NOMO-1 treated with dmso at 0.1 percent for 144 hours (cell line): Measurements from ENCODE around the gene VSX2.

Source experiments
- DNase-seq: peaks from one replicate; lab custom pipeline; 2025; ENCODE audit not compliant: unreplicated experiment; lab: John Stamatoyannopoulos, UW

VSX2 gene

DNA sequence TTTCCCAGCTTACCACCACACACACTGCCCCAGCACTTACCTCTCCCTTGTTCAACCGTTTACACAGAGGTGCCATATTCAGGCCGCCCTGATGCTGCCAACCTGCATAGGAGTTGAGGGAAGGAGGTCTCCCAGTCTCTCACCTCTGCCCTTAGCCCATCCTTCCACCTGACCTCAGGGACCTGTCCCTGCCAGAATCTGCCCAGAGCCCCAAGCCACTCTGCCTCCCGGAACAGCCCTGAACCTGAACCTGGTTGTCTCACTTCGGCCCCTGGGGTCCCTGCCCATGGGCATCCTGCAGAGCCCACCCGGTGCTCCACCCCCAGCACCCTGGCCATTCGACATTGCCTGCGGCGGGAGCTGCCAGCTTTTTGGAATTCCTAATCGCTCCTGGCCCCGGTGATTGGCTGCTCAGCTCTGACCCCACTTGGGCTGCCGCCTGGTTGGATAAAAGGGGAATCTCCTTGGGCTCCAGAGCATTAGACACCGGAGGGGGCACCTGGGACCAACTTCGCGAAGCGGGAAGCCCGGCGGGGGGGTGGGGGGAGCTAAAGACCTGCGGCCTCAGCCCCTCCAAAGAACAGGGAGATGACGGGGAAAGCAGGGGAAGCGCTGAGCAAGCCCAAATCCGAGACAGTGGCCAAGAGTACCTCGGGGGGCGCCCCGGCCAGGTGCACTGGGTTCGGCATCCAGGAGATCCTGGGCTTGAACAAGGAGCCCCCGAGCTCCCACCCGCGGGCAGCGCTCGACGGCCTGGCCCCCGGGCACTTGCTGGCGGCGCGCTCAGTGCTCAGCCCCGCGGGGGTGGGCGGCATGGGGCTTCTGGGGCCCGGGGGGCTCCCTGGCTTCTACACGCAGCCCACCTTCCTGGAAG, at the start of gene VSX2:
Gene VSX2, plus strand, starts transcription at position 476 of the 874 bp plus-strand sequence. Its CDS starts 113 bp downstream, at position 589.
- no peak for DNase-seq

DNA sequence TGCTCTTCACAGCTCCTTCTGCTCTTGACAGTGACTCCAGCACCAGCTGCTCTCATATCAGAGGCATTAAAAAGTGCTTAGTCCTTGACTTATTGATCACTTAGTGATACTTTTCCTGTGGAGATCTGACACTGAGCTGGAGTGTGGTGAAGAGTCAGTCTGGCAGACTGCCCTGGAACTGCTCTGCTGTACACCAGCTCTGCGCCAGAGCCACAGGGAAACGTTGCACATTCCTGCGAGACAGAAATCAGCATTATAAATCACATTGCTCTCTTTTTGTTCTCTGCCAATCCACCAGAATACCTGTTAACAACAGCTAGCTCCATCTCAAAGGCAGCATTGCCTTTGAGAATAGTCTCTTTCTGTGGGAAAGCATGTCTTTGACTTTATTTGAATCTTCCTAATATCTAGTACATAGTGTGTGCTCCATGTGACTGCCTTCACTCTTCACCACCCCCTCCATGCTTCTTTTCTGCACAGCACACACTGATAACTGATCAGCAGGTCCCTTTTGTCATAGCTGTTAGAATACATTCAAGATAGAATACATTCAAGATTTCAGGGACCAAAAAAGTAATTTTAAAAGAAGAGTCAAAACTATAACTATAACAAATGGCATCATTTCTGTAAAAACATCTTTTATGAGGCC, 48.2 kb upstream of the VSX2 start:
- no peak for DNase-seq

DNA sequence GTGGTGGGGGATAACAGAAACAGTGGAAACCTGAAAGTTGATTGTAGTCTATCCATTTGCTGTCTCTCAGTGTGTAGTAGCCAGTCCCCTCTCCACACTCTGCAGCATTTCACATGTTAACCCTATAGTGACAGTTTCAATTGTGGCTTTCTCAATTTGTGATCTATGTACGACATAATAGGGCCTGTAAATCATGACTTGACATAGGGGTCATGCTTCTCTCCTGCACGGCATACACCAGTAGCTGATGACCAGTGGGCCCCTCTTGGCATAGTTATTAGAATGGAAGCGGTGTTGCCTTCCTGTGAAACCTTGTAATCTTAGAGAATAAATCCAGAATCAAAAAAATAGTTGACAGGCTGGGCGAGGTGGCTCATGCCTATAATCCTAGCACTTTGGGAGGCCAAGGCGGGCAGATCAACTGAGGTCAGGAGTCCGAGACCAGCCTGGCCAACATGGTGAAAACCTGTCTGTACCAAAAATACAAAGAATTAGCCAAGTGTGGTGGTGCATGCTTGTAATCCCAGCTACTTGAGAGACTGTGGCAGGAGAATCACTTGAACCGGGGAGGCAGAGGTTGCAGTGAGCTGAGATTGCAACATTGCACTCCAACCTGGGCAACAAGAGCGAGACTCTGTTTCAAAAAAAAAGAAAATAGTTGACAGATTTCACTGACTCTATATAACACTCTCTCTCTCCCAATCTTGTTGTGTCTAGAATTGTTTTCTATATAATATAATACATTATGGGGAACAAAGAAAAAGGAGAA, 44.6 kb upstream of the VSX2 start:
- DNase-seq, result no peak

DNA sequence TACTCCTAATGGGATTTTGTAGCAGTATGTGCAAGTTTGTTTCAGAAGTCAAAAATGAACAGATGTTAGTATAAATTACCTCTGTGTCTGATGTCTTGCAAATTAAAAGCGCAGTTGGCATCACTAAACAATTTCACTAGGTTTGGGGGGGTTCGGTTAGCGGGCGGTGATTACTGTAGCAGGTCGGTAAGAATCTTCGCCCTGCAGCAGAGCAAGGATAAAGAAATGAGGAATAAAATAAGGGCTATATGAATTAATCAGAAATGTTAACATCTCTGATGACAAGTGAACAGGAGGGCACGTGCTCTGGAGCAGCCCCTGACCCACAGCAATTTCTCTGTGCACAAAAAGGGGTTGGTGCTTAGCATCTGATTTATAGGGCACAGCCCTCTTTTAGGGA, 43.6 kb upstream of the VSX2 start:
- DNase-seq, result no peak

DNA sequence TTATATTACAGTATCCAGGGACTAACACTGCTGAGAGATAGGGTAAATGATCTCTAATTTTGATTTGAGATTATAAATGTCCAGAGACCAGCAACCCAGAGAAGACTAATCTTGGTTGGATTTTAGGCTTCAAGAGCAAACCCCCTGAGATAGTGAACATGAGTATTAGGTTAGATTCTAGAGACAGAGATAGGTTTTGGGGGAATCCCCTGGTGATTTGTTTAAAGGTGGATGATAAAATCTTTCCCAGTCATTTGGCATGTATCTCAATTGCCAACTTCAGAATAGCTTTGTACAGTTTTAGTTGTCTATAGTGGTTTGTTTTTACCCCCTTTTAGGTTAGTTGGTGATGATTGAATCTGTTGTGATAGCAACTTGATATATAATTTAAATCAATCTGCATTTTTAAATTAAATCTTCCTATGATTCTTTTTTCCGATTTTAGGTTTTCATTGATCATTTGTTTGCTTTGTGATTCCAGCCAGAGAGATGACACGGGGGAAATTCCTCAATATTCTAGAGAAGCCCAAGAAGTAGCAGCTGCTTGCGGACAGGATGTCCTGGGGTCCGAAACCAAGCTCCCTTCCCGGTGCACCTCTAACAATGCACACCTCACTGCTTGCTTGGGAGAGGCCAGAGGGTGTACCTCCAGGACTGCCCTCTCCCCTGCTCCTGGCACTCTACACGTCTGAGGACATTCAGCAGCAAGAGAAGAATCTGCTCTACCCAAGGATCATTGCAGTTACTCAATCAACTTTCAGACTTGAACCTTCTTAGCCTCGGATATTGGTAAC, 40.6 kb upstream of the VSX2 start:
- DNase-seq, result no peak

DNA sequence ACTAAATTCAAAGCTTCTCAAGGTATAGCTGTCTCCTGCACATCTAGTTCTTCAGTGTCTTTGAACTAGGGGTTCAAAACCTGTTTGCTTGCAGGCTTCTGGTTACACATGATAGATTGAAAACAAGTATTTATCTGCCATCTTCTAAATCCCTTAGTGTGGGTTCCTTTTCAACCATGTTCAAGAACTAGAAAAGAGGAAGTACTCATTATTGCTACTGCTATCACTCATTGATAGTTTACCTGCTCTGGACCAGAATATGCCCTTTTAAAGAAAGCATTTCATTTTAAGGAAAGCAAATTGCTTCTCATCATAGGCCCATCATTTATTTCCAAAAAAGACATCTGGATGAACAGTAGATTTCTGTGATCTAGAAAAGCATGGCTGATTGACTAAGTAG, 37.1 kb upstream of the VSX2 start:
- DNase-seq, result no peak

DNA sequence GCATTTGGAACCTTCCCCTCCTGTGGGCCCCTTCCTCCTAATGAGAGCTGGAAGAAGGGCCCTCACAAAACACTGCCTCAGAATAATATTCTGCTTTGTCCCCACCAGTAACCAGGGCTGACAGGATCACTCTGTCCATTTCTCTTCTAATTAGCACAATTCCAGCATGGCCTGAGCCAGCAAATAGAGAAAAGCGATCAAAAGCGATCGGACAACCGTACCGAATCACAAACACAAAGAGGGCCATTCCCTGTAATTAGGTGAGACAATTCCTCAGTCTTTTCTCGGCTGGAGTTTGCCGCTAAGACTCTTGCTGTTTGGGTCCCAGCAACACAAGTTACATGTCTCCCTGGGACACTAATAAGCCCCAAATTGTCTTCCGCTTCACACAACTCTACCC, 35.6 kb upstream of the VSX2 start:
- no peak for DNase-seq

DNA sequence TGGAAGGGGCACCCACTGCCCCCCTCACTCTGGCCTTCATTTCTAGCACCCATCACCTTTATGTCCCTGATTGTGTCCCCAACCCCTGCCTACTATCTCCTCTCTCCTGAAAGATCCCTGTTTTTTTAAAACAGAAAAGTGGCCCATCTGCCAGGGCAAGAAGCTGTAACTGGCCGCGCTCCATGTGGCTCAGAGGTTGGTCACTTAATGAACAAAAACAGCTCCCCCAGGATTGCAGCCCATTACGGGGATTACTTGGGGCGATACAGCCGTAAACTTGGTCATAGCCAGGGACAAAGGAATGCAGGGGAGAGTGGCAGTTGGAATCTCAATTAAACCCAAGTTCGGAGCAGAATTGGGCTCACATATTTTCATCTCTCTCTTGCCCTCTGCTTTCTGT, 34.8 kb upstream of the VSX2 start:
- no peak for DNase-seq

DNA sequence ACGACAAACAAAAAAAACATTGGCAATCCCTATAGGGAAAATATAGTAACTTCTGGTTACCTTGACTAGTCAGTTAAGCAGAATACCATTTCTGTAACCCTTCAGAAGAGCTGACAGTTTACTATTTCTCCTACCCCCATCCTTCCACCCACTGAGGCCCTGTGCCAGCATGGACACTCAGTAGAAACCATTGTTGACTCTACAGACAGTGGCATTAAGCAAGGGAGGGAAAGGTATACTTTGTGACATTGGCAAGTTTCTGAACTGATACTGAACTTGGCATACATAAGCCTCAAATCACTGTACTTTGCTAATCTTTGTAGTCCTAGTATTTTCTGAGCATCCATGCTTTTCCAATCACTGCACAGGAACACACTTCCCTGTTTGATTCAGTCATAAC, 33.4 kb upstream of the VSX2 start:
- no peak for DNase-seq

DNA sequence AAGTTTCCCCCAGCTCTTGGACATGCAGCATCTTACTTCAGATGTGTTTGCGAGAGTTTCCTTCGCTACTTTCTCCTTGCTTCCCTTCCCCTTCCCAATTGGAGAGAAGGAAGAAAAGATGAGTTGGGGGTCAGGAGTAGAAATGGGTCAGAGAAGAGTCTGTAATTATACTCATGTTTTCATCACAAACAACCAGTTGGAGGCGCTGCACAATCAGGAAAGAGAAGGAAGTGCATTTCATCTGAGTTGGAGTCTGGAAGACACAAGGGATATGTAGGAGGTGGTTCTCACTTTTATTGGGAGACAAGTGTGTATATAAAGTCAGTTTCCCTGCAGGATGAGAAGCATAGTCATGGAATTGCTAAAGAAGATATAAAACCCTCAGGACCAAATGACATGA, 31.3 kb upstream of the VSX2 start:
- no peak for DNase-seq

DNA sequence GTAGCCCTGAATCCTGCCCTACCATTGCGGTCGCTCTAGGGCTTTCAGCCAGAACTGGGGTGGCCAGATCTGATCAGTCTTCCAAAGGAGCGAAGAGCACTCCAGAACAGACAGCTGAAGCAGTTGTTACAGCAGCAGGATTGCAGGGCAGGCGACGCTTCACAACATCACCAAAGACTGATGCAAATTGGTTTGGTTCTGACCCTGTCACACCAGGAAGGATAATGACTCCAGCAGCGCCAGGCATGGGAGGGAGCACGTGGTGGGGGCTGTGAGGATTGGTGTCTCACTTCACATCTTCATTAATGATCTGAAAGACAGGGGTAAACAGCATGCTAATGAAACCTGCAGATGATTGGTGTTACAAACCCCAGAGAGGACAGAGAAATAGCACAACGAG, 30.6 kb upstream of the VSX2 start:
- no peak for DNase-seq

DNA sequence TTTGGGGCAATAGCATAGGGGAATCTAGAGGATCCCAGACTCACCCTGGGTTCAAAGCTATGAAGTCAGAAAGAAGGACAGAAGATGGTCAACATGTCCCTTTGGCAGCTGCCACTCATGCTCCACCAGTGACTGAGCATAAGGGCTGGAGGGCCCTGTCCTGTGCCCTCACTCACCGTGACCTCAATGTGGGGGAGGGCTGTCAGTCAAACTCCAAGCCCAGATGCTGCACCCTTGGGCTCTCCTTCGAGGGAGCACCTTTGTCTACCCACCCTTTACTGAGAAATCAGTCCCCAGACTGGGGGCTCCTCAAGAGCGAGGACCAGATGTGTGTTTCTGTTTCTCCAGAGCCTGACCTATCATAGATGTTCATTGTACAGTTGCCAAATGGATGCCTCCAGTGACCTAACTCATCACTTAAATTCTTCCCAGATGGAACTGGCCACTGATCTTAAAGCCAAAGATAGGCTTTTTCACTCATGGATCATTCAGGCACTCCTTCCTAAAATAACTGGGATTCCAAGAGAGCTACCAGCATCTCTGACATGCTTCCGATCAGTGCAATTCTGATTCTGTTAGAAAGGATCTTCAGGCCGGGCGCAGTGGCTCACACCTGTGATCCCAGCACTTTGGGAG, 27.2 kb upstream of the VSX2 start:
- no peak for DNase-seq

DNA sequence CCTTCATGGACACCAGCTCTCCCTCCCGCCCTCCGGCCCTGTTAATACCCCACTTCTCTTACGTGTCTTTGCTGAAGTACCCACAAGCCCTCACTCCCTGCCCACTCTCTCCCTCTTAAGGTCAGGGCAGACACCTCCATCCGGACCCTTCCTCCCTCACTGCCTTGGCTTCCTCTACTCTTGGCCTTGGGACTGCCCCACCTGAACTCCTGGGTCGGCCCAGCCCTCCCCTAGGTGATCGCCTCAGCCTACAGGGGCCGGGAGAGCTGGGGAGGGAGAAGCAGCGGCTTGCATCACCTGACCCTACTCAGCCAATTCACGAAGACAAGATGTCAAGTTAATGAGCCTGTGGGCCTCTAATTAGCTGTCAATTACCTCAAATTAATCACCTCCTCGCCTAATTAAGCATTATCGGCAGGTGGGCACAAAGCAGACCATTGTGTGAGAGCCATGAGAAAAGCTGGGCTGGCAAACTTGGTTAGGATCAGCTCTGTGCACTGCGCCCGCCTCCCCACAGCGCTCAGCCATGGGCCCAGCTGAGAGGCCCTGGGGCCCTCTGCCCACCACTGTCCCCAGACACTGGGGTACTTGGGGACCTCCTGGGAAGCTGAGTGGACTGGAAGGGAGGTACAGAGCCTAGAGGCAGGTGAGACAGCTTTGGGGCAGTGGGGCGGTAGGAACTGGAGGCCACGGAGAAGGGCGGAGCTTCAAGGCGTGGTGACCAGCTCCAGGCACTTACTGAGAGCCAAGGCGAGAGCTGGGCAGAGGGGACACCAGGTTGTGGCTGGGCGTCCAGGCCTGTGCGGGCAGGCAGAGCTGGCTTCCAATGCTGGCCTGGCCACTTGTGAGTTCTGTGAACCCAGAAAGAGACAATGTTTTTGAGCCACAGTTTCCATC, 25.1 kb upstream of the VSX2 start:
- DNase-seq, result no peak

DNA sequence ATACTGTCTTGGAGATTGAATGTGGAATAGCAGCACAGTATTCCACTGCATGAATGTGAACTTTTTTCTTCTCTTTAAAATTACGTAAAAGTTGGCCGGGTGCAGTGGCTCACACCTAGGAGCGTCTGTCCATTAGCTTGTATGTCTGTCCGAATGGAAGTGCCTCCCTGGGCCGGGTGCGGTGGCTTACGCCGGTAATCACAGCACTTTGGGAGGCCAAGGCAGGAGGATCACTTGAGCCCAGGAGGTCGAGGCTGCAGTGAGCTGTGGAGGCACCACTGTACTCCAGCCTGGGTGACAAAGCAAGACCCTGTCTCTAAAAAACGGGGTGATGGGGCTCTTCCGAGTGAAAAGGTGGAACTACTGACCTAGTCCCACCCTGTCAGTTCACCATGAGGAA, 22.6 kb upstream of the VSX2 start:
- DNase-seq, result no peak

DNA sequence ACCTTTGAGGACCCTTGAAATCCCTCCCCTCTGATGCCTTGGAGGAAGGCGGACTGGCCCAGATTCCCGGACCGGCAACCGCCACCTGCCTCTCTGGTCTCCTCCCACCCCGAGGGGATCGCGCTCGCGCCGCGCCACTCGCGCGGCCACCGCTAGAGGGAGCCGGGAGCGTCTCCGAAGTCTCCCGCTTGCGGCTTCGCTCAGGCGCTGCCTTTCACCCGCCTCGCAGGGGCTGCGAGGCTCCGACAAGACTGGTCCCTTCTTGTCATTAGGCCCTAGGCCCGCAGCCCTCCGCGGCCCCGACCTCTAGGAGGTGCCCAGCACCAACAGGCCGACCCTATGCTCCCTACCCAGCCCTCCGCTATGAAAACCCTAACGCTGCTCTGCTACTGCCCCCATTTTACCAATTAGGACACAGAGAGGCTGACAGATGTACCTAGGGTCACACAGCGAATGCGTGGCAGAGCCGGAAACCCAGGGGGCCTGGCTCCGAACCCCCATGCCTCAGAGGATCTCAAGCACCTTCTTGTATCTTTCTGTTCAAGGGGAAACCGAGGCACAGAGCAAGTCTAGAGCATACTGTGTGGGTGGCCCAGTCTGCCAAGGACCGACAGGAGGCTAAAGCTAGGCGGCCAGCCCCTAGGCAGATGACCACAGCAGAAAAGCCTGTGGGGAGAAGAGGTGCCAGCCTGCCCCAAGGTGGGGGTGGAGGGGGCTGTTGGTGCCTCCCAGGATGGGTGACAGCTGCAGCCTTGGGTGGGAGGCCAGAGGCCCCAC, 21.4 kb upstream of the VSX2 start:
- peak; percentile 33 for DNase-seq

DNA sequence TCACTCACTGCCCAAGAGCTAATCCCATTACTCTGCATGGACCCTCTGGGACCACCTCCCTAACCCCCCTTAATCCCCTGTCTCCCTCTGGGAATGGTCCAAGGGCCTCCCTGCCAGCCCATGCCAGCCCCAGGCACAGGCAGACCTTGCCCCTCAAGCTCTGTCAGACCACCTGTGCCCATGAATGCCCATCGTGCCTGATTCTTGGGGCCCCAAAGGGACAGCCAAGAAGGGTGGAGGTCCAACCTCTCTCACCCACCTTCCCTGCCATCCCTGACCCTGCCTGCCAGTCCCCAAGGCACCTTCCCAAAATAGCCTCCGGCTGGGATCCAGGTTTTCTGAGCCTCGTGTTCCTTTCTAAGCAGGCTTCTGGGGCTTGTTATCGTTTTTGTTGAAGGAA, 20.8 kb upstream of the VSX2 start:
- no peak for DNase-seq

DNA sequence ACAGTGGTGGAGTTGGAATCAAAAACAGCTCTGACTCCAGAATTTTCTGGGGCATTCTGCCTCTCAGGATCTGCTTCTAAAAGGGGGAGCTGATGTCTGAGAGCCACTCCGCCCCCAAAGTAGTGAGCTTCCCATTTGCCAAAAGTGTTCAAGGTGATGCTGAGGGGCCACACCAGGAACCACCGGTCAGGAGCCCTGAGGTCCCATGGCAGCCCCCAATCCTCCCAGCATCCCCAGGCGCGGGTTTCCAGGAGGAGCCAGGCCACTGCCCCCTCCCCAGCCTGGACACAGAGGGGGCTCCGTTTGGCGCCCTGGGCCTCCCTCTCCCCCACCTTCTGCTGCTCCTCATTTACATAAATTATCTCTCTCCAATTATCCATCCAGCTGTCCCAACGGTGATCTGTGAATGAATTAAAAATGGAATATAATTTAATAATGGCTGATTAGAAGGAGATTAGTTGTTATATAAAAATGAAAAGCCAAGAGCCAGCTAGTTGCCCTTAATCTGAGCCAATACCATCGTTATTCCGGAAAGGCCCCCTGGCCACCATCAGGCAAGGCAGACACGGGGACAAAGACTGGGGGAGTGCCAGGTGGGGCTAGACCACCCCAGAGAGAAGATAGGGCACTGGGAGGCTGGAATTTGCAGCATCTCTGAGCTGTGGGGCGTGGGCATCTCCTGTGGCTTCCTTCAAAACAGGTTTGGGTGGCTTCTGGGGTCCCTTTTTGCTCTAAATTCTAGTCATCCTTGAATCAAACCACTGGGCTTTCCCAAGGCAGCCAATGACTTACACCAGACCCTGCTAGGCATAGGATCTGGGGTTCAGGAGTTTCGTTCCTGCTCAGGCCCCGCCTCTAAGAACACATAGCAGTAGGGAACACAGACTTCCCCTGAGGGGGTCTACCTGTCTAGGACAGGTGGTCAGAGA, 19.7 kb upstream of the VSX2 start:
- no peak for DNase-seq

DNA sequence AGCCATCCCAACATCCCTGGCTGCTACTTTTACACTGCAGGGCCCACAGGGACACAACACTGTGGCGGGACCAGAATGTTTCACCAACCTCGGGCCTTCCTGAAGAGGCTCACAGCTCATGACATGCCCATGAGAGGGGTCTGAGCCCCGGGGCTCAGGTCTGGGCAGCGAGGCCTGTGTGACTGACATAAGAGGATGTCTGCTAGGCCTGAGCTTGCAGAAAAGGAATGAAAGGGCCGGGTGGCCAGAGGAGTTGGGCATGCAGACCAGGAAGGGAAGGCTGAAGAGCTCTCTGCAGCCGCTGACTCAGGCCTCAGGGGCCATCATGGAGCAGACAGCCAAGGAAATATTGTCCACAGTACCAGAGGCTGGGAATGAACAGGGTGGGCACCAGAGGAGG, 18.3 kb upstream of the VSX2 start:
- no peak for DNase-seq
